WTC11 (cell line): ENCODE measurements around the gene MAP4K1. TPM values are rescaled to one million over a fixed set of nuclear protein-coding genes. Genes with fewer than 3 reads are reported as not detected.
A peak's percentile ranks its signal among the peaks of the same experiment; 100 is the strongest.
"Not testable (repeated sequence)": the region's sequence is repeated elsewhere in the genome, so short reads cannot be mapped to it uniquely, and the experiment has no call there.

Source experiments
- ATAC-seq: fragments of 200-7000 bp; cut with Tn5 transposase; 2 replicates; pipeline ENCODE4 v1.10.0; 2021; ENCODE audit warnings: mild to moderate bottlenecking, moderate library complexity
- CTCF ChIA-PET: fragments of 300-600 bp; sonication (Branson Sonifier 250); formaldehyde crosslinking; loops from one replicate; lab custom pipeline; 2021; ENCODE audit warnings: antibody characterized with exemption; lab: Charles Lee
- POLR2A ChIA-PET: fragments of 350-600 bp; sonication (Branson Sonifier 250); formaldehyde crosslinking; loops from one replicate; lab custom pipeline; 2021; ENCODE audit warnings: antibody characterized with exemption; lab: Charles Lee
- DNase-seq: peaks from one replicate; pipeline ENCODE4 v3.0.0; 2021; ENCODE audit warnings: low spot score
- H3K27ac Mint-ChIP-seq: 2 replicates; pipeline ENCODE4 v1.8.0; 2021; ENCODE audit warnings: mixed read lengths
- H3K27me3 Mint-ChIP-seq: 2 replicates; pipeline ENCODE4 v1.8.0; 2021; ENCODE audit warnings: low read depth, mild to moderate bottlenecking, moderate library complexity, mixed read lengths
- H3K36me3 Mint-ChIP-seq: 2 replicates; pipeline ENCODE4 v1.8.0; 2021; ENCODE audit warnings: mixed read lengths
- H3K4me1 Mint-ChIP-seq: 2 replicates; pipeline ENCODE4 v1.8.0; 2022; ENCODE audit warnings: mixed read lengths
- H3K4me3 Mint-ChIP-seq: 2 replicates; pipeline ENCODE4 v1.8.0; 2021; ENCODE audit warnings: mild to moderate bottlenecking, moderate library complexity, mixed read lengths
- H3K9me3 Mint-ChIP-seq: 2 replicates; pipeline ENCODE4 v1.8.0; 2021; ENCODE audit warnings: mixed read lengths
- E2F5 ChIP-seq: sonication (generic); formaldehyde crosslinking; IDR thresholded peaks from 2 replicates; pipeline ENCODE4 v1.8.1; 2022; ENCODE audit warnings: mild to moderate bottlenecking, moderate library complexity, missing genetic modification reagents
- FOXK1 ChIP-seq: sonication (generic); formaldehyde crosslinking; IDR thresholded peaks from 2 replicates; pipeline ENCODE4 v1.8.0; 2022; ENCODE audit warnings: mild to moderate bottlenecking, moderate library complexity, missing genetic modification reagents
- MAX ChIP-seq: sonication (generic); formaldehyde crosslinking; IDR thresholded peaks from 2 replicates; pipeline ENCODE4 v1.8.0; 2022; ENCODE audit warnings: mild to moderate bottlenecking, missing genetic modification reagents
- NFATC4 ChIP-seq: fragments of 250-450 bp; sonication (Bioruptor Pico); IDR thresholded peaks from 2 replicates; pipeline ENCODE4 v1.9.0; 2021; ENCODE audit warnings: mild to moderate bottlenecking
- NR2C2 ChIP-seq: sonication (generic); formaldehyde crosslinking; IDR thresholded peaks from 2 replicates; pipeline ENCODE4 v1.8.0; 2022; ENCODE audit warnings: mild to moderate bottlenecking, missing genetic modification reagents
- SMAD3 ChIP-seq: sonication (generic); formaldehyde crosslinking; IDR thresholded peaks from 2 replicates; pipeline ENCODE4 v1.8.0; 2022; ENCODE audit warnings: missing genetic modification reagents, mild to moderate bottlenecking, borderline replicate concordance
- SP1 ChIP-seq: sonication (generic); formaldehyde crosslinking; conservative IDR thresholded peaks from 2 replicates; pipeline ENCODE4 v1.8.1; 2022; ENCODE audit warnings: missing genetic modification reagents
- TCF7 ChIP-seq: sonication (generic); formaldehyde crosslinking; IDR thresholded peaks from 2 replicates; pipeline ENCODE4 v1.8.0; 2022; ENCODE audit warnings: mild to moderate bottlenecking, low read depth, missing genetic modification reagents, moderate library complexity
- ZBTB21 ChIP-seq: sonication (generic); formaldehyde crosslinking; IDR thresholded peaks from 2 replicates; pipeline ENCODE4 v1.8.1; 2023; ENCODE audit warnings: mild to moderate bottlenecking, missing genetic modification reagents, borderline replicate concordance
- ZNF219 ChIP-seq: sonication (generic); formaldehyde crosslinking; IDR thresholded peaks from 2 replicates; pipeline ENCODE4 v1.8.0; 2023; ENCODE audit warnings: missing genetic modification reagents, mild to moderate bottlenecking, borderline replicate concordance
- ZNF423 ChIP-seq: fragments of 250-450 bp; sonication (Bioruptor Pico); IDR thresholded peaks from 2 replicates; pipeline ENCODE4 v2.1.2; 2022; ENCODE audit warnings: mild to moderate bottlenecking, moderate library complexity
- total RNA-seq: library from RNA; stranded (reverse); gene quantifications from 3 replicates; pipeline ENCODE4 v1.2.3, GENCODE V29; 2021
- TF ChIP-seq, protein P1 (sequence below): sonication (generic); formaldehyde crosslinking; IDR thresholded peaks from 2 replicates; pipeline ENCODE4 v1.8.0; 2023; ENCODE audit warnings: missing genetic modification reagents, mild to moderate bottlenecking, borderline replicate concordance
- TF ChIP-seq, protein P2 (sequence below): sonication (generic); formaldehyde crosslinking; IDR thresholded peaks from 2 replicates; pipeline ENCODE4 v1.8.0; 2022; ENCODE audit warnings: missing genetic modification reagents
- TF ChIP-seq, protein P3 (sequence below): sonication (generic); formaldehyde crosslinking; IDR thresholded peaks from 2 replicates; pipeline ENCODE4 v1.8.1; 2022; ENCODE audit warnings: low read depth, missing genetic modification reagents, borderline replicate concordance
- TF ChIP-seq, protein P4 (sequence below): sonication (generic); formaldehyde crosslinking; conservative IDR thresholded peaks from 2 replicates; pipeline ENCODE4 v1.8.1; 2023; ENCODE audit warnings: mild to moderate bottlenecking, low read depth, missing genetic modification reagents, moderate library complexity

Gene MAP4K1
- total RNA-seq, 1 experiment from 2014 or later: 14.0 TPM

DNA sequence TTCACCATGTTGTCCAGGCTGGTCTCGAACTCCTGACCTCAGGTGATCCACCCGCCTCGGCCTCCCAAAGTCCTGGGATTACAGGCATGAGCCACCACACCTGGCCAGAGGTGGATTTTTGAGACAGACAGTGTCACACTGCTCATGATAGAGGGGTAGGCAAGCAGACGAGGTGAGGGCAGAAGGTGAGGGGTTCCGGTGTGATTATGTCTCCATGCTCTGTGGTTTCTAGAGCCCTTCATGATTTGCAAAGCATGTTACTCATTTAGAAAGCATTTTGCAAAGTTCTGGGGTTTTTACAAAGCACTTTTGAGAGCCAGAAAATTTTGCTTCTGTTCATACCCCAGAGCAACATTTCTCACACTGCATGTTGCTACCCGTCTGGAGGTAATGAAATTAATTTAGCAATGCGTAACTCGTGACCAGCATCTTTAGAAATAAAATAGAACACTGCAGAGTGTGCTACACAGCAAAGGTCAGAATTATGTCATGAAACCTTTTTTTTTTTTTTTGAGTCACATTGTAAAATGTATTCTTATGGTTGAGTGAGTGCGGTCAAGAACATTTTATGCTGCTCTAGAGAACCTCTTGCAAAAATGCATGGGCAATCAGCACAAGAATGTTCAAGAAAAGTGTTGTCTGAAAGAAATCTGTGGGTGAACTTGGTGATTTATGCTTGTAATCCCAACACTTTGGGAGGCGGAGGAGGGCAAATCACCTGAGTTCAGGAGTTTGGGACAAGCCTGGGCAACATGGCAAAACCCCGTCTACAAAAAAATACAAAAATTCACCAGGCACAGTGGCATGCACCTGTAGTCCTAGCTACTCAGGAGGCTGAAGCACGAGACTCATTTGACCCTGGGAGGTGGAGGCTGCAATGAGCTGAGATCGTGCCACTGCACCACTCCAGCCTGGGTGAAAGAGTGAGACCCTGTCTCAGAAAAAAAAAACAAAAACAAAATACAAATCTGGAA lies 58.0 kb downstream of the MAP4K1 start:
- no peak for TF ChIP-seq ZNF219
- TF ChIP-seq, protein P1, sequence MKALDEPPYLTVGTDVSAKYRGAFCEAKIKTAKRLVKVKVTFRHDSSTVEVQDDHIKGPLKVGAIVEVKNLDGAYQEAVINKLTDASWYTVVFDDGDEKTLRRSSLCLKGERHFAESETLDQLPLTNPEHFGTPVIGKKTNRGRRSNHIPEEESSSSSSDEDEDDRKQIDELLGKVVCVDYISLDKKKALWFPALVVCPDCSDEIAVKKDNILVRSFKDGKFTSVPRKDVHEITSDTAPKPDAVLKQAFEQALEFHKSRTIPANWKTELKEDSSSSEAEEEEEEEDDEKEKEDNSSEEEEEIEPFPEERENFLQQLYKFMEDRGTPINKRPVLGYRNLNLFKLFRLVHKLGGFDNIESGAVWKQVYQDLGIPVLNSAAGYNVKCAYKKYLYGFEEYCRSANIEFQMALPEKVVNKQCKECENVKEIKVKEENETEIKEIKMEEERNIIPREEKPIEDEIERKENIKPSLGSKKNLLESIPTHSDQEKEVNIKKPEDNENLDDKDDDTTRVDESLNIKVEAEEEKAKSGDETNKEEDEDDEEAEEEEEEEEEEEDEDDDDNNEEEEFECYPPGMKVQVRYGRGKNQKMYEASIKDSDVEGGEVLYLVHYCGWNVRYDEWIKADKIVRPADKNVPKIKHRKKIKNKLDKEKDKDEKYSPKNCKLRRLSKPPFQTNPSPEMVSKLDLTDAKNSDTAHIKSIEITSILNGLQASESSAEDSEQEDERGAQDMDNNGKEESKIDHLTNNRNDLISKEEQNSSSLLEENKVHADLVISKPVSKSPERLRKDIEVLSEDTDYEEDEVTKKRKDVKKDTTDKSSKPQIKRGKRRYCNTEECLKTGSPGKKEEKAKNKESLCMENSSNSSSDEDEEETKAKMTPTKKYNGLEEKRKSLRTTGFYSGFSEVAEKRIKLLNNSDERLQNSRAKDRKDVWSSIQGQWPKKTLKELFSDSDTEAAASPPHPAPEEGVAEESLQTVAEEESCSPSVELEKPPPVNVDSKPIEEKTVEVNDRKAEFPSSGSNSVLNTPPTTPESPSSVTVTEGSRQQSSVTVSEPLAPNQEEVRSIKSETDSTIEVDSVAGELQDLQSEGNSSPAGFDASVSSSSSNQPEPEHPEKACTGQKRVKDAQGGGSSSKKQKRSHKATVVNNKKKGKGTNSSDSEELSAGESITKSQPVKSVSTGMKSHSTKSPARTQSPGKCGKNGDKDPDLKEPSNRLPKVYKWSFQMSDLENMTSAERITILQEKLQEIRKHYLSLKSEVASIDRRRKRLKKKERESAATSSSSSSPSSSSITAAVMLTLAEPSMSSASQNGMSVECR (CRISPR knock-in tag): no peak
- no peak for TF ChIP-seq SMAD3 (CRISPR knock-in tag)
- Mint-ChIP-seq H3K27me3 (no peaks in the 10 kb centered on the region), H3K27ac (no peak overlapping the region; the same call in none of the 2 replicates), H3K36me3 (peaks cover 16% of the 10 kb centered on the region), H3K4me1 (no peaks in the 10 kb centered on the region), H3K4me3 (no peak overlapping the region), H3K9me3 (no peaks in the 10 kb centered on the region)
- no peak for ATAC-seq
- no peak for DNase-seq
- POLR2A ChIA-PET: interaction anchor here (0.7 kb wide), 1 partner anchor 1601 kb away, joined by 12 read pairs; no protein-coding TSS in a partner anchor
- CTCF ChIA-PET: no interaction called here

GRCh38 chr19:38558933-38559332 lies 58.8 kb downstream of the MAP4K1 start:
- ATAC-seq, CTCF ChIA-PET, DNase-seq, H3K4me1 Mint-ChIP-seq, H3K4me3 Mint-ChIP-seq, H3K27me3 Mint-ChIP-seq, H3K27ac Mint-ChIP-seq, H3K9me3 Mint-ChIP-seq: not testable (repeated sequence)
- peaks cover 17% of the 10 kb centered on the region for H3K36me3 Mint-ChIP-seq
- POLR2A ChIA-PET: interaction anchor here (0.7 kb wide), 1 partner anchor 1602 kb away, joined by 12 read pairs; no protein-coding TSS in a partner anchor

DNA sequence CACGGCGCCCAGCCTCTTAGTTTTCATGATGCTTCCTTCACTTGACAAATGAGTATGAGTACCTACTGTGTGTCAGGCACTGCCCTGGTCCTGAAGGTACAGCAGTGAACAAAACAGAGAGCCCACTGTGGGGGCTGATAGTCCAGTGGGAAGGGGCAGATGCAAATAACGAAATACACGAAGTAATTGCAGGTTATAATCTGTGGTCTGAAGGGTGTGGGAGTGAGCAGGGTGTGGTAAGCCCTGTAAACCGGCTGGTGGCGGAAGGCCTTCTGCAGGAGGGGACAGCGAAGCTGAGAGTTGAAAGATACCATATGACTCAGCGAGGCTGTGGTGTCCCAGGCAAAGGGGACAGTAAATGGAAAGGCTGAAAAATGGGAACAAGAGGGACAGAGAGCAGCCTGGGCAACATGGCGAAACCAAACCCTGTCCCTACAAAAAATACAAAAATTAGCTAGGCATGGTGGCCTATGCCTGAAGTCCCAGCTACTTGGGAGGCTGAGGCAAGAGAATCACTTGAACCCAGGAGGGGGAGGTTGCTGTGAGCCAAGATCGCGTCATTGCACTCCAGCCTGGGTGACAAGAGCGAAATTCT lies 60.5 kb downstream of the MAP4K1 start:
- peak overlapping the region; percentile 10; the same call in 1 of the 2 replicates for H3K27ac Mint-ChIP-seq
- H3K27me3 Mint-ChIP-seq: no peaks in the 10 kb centered on the region
- POLR2A ChIA-PET: no interaction called here
- H3K36me3 Mint-ChIP-seq: peaks cover 15% of the 10 kb centered on the region
- H3K4me3 Mint-ChIP-seq: no peak overlapping the region
- no peak for ATAC-seq
- no peaks in the 10 kb centered on the region for H3K9me3 Mint-ChIP-seq
- no peaks in the 10 kb centered on the region for H3K4me1 Mint-ChIP-seq
- no peak for DNase-seq
- CTCF ChIA-PET: interaction anchor here (1.0 kb wide), 1 partner anchor 10 kb away, joined by 3 read pairs; no protein-coding TSS in a partner anchor
- TF ChIP-seq FOXK1 (CRISPR knock-in tag): no peak
- TF ChIP-seq, protein P2, sequence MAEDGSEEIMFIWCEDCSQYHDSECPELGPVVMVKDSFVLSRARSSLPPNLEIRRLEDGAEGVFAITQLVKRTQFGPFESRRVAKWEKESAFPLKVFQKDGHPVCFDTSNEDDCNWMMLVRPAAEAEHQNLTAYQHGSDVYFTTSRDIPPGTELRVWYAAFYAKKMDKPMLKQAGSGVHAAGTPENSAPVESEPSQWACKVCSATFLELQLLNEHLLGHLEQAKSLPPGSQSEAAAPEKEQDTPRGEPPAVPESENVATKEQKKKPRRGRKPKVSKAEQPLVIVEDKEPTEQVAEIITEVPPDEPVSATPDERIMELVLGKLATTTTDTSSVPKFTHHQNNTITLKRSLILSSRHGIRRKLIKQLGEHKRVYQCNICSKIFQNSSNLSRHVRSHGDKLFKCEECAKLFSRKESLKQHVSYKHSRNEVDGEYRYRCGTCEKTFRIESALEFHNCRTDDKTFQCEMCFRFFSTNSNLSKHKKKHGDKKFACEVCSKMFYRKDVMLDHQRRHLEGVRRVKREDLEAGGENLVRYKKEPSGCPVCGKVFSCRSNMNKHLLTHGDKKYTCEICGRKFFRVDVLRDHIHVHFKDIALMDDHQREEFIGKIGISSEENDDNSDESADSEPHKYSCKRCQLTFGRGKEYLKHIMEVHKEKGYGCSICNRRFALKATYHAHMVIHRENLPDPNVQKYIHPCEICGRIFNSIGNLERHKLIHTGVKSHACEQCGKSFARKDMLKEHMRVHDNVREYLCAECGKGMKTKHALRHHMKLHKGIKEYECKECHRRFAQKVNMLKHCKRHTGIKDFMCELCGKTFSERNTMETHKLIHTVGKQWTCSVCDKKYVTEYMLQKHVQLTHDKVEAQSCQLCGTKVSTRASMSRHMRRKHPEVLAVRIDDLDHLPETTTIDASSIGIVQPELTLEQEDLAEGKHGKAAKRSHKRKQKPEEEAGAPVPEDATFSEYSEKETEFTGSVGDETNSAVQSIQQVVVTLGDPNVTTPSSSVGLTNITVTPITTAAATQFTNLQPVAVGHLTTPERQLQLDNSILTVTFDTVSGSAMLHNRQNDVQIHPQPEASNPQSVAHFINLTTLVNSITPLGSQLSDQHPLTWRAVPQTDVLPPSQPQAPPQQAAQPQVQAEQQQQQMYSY (CRISPR knock-in tag): no peak
- TF ChIP-seq NFATC4 (CRISPR knock-in tag): no peak
- TF ChIP-seq TCF7: no peak
- TF ChIP-seq, protein P3, sequence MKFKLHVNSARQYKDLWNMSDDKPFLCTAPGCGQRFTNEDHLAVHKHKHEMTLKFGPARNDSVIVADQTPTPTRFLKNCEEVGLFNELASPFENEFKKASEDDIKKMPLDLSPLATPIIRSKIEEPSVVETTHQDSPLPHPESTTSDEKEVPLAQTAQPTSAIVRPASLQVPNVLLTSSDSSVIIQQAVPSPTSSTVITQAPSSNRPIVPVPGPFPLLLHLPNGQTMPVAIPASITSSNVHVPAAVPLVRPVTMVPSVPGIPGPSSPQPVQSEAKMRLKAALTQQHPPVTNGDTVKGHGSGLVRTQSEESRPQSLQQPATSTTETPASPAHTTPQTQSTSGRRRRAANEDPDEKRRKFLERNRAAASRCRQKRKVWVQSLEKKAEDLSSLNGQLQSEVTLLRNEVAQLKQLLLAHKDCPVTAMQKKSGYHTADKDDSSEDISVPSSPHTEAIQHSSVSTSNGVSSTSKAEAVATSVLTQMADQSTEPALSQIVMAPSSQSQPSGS: no peak
- TF ChIP-seq ZNF423: no peak
- TF ChIP-seq, protein P4, sequence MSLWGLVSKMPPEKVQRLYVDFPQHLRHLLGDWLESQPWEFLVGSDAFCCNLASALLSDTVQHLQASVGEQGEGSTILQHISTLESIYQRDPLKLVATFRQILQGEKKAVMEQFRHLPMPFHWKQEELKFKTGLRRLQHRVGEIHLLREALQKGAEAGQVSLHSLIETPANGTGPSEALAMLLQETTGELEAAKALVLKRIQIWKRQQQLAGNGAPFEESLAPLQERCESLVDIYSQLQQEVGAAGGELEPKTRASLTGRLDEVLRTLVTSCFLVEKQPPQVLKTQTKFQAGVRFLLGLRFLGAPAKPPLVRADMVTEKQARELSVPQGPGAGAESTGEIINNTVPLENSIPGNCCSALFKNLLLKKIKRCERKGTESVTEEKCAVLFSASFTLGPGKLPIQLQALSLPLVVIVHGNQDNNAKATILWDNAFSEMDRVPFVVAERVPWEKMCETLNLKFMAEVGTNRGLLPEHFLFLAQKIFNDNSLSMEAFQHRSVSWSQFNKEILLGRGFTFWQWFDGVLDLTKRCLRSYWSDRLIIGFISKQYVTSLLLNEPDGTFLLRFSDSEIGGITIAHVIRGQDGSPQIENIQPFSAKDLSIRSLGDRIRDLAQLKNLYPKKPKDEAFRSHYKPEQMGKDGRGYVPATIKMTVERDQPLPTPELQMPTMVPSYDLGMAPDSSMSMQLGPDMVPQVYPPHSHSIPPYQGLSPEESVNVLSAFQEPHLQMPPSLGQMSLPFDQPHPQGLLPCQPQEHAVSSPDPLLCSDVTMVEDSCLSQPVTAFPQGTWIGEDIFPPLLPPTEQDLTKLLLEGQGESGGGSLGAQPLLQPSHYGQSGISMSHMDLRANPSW (CRISPR knock-in tag): no peak
- TF ChIP-seq NR2C2 (CRISPR knock-in tag): no peak
- no peak for TF ChIP-seq SP1 (CRISPR knock-in tag)
- no peak for TF ChIP-seq MAX
- no peak for TF ChIP-seq E2F5 (CRISPR knock-in tag)
- TF ChIP-seq ZBTB21 (CRISPR knock-in tag): no peak
